Peyer's patch (tissue), 4 donors: ENCODE data around the gene EOLA1.

Source experiments
- CTCF ChIP-seq, 6 experiments: fragments of 450-650 bp in 4 of 6; fragments of 200-600 bp in 2 of 6; sonication (generic) in 1 of 6; IDR thresholded peaks; one replicate each; pipeline ENCODE4 v1.5.1; 2017 to 2019; ENCODE audit warnings: antibody characterized with exemption in 6 of 6, mild to moderate bottlenecking in 3 of 6, moderate library complexity in 1 of 6
- POLR2A ChIP-seq, 2 donors: fragments of 450-650 bp; IDR thresholded peaks; one replicate each; pipeline ENCODE4 v1.5.1; 2017; ENCODE audit warnings: antibody characterized with exemption in 2 of 2, mild to moderate bottlenecking in 2 of 2, moderate library complexity in 2 of 2

- TF ChIP-seq POLR2A (IDR thresholded peaks at IDR 0.05) (no peak), CTCF (IDR thresholded peaks at IDR 0.05) (no peak)
Measured at GRCh38 chrX:149508467-149508866, 32.3 kb upstream of the EOLA1 start.
